Stimulated activated CD4-positive, alpha-beta T cell treated with anti-CD3 and anti-CD28 coated beads, Interleukin-2, amount 100 ng/mL, for 48 hours (primary cell): ENCODE measurements around the gene ARAP2.

Experiments
- DNase-seq, 2 donors: peaks; one replicate each; pipeline ENCODE4 v3.0.0-alpha.2; 2020

The ARAP2 gene

GRCh38 chr4:36177946-36178345 is 66.4 kb downstream of the ARAP2 start:
- DNase-seq, result no peak

GRCh38 chr4:36174570-36174969 is 69.7 kb downstream of the ARAP2 start:
- DNase-seq, result no peak

- no peak for DNase-seq
Observed at GRCh38 chr4:36173905-36174304, 70.4 kb downstream of the ARAP2 start.

- DNase-seq, result no peak
Observed at GRCh38 chr4:36172656-36173055, 71.7 kb downstream of the ARAP2 start.

GRCh38 chr4:36168127-36168878 is 76.0 kb downstream of the ARAP2 start:
- DNase-seq, result no peak

- DNase-seq, result no peak
Observed at GRCh38 chr4:36165631-36166005, 78.7 kb downstream of the ARAP2 start.

GRCh38 chr4:36164900-36165630 is 79.2 kb downstream of the ARAP2 start:
- no peak for DNase-seq

GRCh38 chr4:36163198-36163597 is 81.1 kb downstream of the ARAP2 start:
- DNase-seq, result no peak

DNA sequence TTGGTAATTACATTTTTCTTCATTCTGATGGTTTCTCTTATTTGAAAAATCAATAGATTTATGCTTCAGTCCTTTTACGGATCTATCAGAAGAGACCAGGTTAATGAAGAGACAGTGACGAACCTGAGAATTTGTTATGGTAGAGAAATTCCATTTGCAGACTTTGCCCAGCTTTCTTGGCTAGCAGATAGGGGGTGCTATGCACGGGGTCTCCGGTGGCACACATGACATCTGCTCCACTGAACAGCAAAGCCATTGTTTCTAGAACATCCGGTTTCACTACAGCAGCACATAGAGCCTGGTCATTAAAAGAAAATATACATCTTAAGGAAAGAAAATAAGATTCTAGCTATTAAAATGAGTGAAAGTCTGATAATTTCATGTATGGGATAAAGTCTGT is 85.1 kb downstream of the ARAP2 start:
- no peak for DNase-seq

GRCh38 chr4:36152735-36153134 is 91.6 kb downstream of the ARAP2 start:
- DNase-seq, result no peak

GRCh38 chr4:36142504-36142903 is 101.8 kb downstream of the ARAP2 start:
- DNase-seq, result no peak

DNA sequence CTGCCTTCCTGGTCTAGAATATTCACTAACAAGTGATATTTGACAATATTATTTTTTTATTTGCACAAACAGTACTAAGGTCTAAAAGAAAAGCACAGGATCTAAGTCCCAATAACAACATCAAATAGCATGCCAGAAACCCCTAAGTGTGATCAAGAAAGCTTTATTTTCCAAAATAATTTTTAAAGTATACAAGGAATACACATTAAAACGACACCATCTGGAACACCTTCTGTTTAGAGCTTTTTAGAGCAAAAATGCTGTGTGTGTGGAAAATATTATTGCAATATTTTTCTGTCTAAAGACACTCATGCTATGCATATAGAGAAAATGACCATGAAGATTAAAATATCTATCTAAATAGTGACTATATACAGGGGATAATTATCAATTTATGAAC is 103.1 kb downstream of the ARAP2 start:
- DNase-seq, result no peak

DNA sequence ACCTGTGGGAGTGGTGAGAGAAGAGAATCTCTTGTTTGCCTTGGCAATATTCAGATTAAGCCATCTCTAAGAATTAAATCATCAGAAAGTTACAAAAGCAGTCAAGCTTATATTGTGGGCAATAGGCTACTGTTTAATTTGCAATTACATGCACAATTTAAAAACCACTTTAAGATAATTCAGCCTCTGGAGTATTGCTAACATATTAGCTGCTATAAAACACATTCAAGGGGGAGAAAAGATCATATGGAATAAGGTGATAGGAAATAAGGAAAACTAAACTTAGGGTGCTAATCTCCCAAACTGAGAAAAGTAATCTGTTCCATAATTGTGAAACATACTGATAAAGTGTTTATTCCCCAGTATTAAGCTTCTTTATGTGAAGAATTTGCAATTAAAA is 103.9 kb downstream of the ARAP2 start:
- DNase-seq, result no peak

GRCh38 chr4:36138220-36138619 is 106.1 kb downstream of the ARAP2 start:
- no peak for DNase-seq

DNA sequence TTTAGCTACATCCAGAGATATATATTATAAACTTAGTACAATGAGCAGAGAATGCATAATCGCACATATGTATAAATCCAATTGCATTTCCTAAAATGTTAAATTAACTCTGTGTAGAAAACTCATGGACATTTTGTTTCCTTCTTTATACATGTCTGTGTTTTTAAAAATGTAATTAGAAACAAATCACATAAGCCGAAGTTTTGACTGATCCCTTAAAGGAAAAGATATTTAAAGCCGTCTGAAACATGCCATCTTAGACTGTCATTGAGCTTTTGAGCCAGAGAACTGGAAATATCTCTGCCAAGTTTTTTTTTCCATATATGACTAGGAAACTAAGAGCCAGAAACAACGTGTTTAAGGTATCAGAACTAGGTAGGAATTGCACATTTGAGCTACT is 107.0 kb downstream of the ARAP2 start:
- no peak for DNase-seq

GRCh38 chr4:36133658-36134057 is 110.7 kb downstream of the ARAP2 start:
- no peak for DNase-seq

GRCh38 chr4:36133086-36133485 is 111.2 kb downstream of the ARAP2 start:
- no peak for DNase-seq

- no peak for DNase-seq
Observed at GRCh38 chr4:36130641-36131040, 113.7 kb downstream of the ARAP2 start.

DNA sequence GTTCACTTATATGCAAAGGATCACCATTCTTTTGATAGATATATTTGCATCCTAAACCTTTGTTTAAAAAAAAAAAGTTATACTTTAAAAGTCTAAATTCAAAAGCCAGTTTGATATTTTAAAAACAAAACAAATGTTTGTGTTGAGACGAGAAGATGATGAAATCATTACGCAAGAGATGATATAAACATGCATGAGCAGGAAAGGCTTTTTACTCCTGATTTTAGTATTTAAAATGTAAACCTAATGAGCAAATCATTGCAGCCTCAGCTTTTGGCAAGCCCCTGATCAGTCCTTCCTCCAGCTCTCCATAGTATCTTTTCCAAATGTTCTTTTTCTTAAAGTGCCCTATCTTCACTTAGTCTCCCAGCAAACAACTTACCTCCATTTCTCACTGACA is 115.6 kb downstream of the ARAP2 start:
- DNase-seq, result no peak

- DNase-seq, result no peak
Observed at GRCh38 chr4:36123906-36124305, 120.4 kb downstream of the ARAP2 start.

- no peak for DNase-seq
Observed at GRCh38 chr4:36115312-36115711, 129.0 kb downstream of the ARAP2 start.

- DNase-seq, result no peak
Observed at GRCh38 chr4:36111172-36111571, 133.1 kb downstream of the ARAP2 start.

- no peak for DNase-seq
Observed at GRCh38 chr4:36099509-36099908, 144.8 kb downstream of the ARAP2 start.

- no peak for DNase-seq
Observed at GRCh38 chr4:36094995-36095394, 149.3 kb downstream of the ARAP2 start.

- DNase-seq, result no peak
Observed at GRCh38 chr4:36091997-36092396, 152.3 kb downstream of the ARAP2 start.
